ENCODE data around the gene CASZ1. TPM values are rescaled to one million over a fixed set of nuclear protein-coding genes. Genes with fewer than 3 reads are reported as not detected.

The CASZ1 gene
- total RNA-seq, 1 experiment from 2014 or later: 3.9 TPM

- Histone ChIP-seq H2BK15ac (ENCODE audit: low read depth, low read length) (no peak overlapping the region), H3K9me3 (ENCODE audit: control insufficient read depth, low read depth, low read length) (no peaks in the 10 kb centered on the region), H3K18ac (ENCODE audit: insufficient read length, low read depth, low read length) (no peak overlapping the region), H3K9ac (ENCODE audit: extremely low read depth, insufficient read length, low read length) (no peak overlapping the region), H3K27ac (ENCODE audit: insufficient read length, low read depth, low read length) (no peak overlapping the region), H2BK120ac (ENCODE audit: low read depth, low read length, poor library complexity, severe bottlenecking) (no peak overlapping the region), H3K79me2 (ENCODE audit: insufficient read depth, low read length) (no peaks in the 10 kb centered on the region), H2BK20ac (ENCODE audit: low read depth, low read length, poor library complexity, severe bottlenecking) (no peak overlapping the region), H3K56ac (ENCODE audit: insufficient read length, low read depth, low read length) (no peak overlapping the region), H3K4me1 (ENCODE audit: insufficient read depth, low read length) (no peaks in the 10 kb centered on the region), H4K5ac (ENCODE audit: insufficient read length, low read depth, low read length) (no peak overlapping the region), H3T11ph (ENCODE audit: low read length) (no peak overlapping the region), H3K27me3 (ENCODE audit: insufficient read depth, low read length) (no peaks in the 10 kb centered on the region), H3K4me2 (ENCODE audit: insufficient read depth, insufficient read length, low read length) (no peak overlapping the region), H3K23me2 (ENCODE audit: insufficient read length, low read depth, low read length, poor library complexity, severe bottlenecking) (no peaks in the 10 kb centered on the region), H4K91ac (ENCODE audit: insufficient read length, low read depth, low read length) (no peak overlapping the region), H4K20me1 (ENCODE audit: control insufficient read depth, insufficient read depth, insufficient read length) (no peaks in the 10 kb centered on the region), H2AFZ (ENCODE audit: low read length) (no peak overlapping the region), H3K4ac (ENCODE audit: low read depth, low read length) (no peak overlapping the region), H3K79me1 (ENCODE audit: insufficient read depth, low read depth, low read length, poor library complexity, severe bottlenecking) (no peaks in the 10 kb centered on the region), H2AK5ac (ENCODE audit: insufficient read length, low read length) (no peak overlapping the region), H4K8ac (replicated peaks; ENCODE audit: insufficient read length, low read depth, low read length) (no peak overlapping the region), H2BK5ac (ENCODE audit: insufficient read length, low read length) (no peak overlapping the region), H2BK12ac (ENCODE audit: insufficient read length, low read depth, low read length) (no peak overlapping the region), H3K14ac (ENCODE audit: insufficient read depth, low read length) (no peak overlapping the region), H3K23ac (ENCODE audit: insufficient read length, low read depth, low read length) (no peak overlapping the region)
- Mint-ChIP-seq H3K4me1 (0 out of 4 replicates have a peak, but pooled peaks cover 0 to 4% of the 10 kb centered on the region in 2 experiments), H3K9me3 (no peaks in the 10 kb centered on the region), H3K27me3 (ENCODE audit: low read depth) (peaks cover 6% of the 10 kb centered on the region), H3K4me3 (no peak overlapping the region), H3K36me3 (ENCODE audit: insufficient read depth in 1 of 3, low read depth in 3 of 3) (no peaks in the 10 kb centered on the region), H3K27ac (no peak overlapping the region)
- DNase-seq: no peak
- WGBS (ENCODE audit: extremely low coverage, insufficient read length, low lambda C conversion rate): no CpG with 5 or more reads among the region's 24 CpGs
- TF ChIP-seq, protein P1, sequence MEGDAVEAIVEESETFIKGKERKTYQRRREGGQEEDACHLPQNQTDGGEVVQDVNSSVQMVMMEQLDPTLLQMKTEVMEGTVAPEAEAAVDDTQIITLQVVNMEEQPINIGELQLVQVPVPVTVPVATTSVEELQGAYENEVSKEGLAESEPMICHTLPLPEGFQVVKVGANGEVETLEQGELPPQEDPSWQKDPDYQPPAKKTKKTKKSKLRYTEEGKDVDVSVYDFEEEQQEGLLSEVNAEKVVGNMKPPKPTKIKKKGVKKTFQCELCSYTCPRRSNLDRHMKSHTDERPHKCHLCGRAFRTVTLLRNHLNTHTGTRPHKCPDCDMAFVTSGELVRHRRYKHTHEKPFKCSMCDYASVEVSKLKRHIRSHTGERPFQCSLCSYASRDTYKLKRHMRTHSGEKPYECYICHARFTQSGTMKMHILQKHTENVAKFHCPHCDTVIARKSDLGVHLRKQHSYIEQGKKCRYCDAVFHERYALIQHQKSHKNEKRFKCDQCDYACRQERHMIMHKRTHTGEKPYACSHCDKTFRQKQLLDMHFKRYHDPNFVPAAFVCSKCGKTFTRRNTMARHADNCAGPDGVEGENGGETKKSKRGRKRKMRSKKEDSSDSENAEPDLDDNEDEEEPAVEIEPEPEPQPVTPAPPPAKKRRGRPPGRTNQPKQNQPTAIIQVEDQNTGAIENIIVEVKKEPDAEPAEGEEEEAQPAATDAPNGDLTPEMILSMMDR (conservative IDR thresholded peaks at IDR 0.05): no peak
Observed at GRCh38 chr1:10782491-10783244, 13.8 kb downstream of the CASZ1 start.

Data from H9 (cell line).